Astrocyte (in vitro differentiated cells and primary cell): Measurements from ENCODE around the gene TOM1L2. TPM values are rescaled to one million over a fixed set of nuclear protein-coding genes. Genes with fewer than 3 reads are reported as not detected.

Source experiments
- DNase-seq: peaks from one replicate; pipeline ENCODE4 v3.0.0-alpha.2; 2010; ENCODE audit warnings: low read depth
- FAIRE-seq: peaks from 2 replicates; lab custom pipeline; 2011; peaks lifted over from hg19 to GRCh38; lab: Jason Lieb, UNC
- H2AFZ ChIP-seq: 2 replicates; pipeline ENCODE4 v1.6.0; 2012; ENCODE audit warnings: low read depth, low read length, inconsistent platforms
- H3K27ac ChIP-seq: 2 replicates; pipeline ENCODE4 v1.5.1; 2011; ENCODE audit warnings: low read depth, low read length, inconsistent platforms
- H3K27me3 ChIP-seq: 2 replicates; pipeline ENCODE4 v1.6.0; 2011; ENCODE audit warnings: low read length, inconsistent platforms; ENCODE audit not compliant: insufficient read depth
- H3K36me3 ChIP-seq: 2 replicates; pipeline ENCODE4 v1.5.1; 2011; ENCODE audit warnings: low read length, inconsistent platforms; ENCODE audit not compliant: insufficient read depth
- H3K4me1 ChIP-seq: 2 replicates; pipeline ENCODE4 v1.5.1; 2011; ENCODE audit warnings: low read length, inconsistent platforms; ENCODE audit not compliant: insufficient read depth
- H3K4me2 ChIP-seq: 2 replicates; pipeline ENCODE4 v1.6.0; 2012; ENCODE audit warnings: low read length, inconsistent platforms
- H3K4me3 ChIP-seq: 2 replicates; pipeline ENCODE4 v1.5.1; 2011; ENCODE audit warnings: low read depth, mild to moderate bottlenecking, low read length, inconsistent platforms; ENCODE audit not compliant: insufficient read depth
- H3K79me2 ChIP-seq: 2 replicates; pipeline ENCODE4 v1.6.0; 2012; ENCODE audit warnings: mild to moderate bottlenecking, low read length, inconsistent platforms; ENCODE audit not compliant: insufficient read depth
- H3K9ac ChIP-seq: 2 replicates; pipeline ENCODE4 v1.6.0; 2012; ENCODE audit warnings: mild to moderate bottlenecking, low read length, inconsistent platforms
- H3K9me3 ChIP-seq: 2 replicates; pipeline ENCODE4 v1.5.1; 2012; ENCODE audit warnings: low read depth, mild to moderate bottlenecking, low read length, inconsistent platforms; ENCODE audit not compliant: insufficient read depth
- H4K20me1 ChIP-seq: 2 replicates; pipeline ENCODE4 v1.6.0; 2012; ENCODE audit warnings: low read length, inconsistent platforms; ENCODE audit not compliant: insufficient read depth
- H3K27ac Mint-ChIP-seq: one replicate; pipeline ENCODE4 v1.8.0; 2021; ENCODE audit warnings: mild to moderate bottlenecking, mixed read lengths; ENCODE audit not compliant: unreplicated experiment
- H3K27me3 Mint-ChIP-seq: one replicate; pipeline ENCODE4 v1.8.0; 2021; ENCODE audit warnings: low read depth, mixed read lengths; ENCODE audit not compliant: unreplicated experiment
- H3K36me3 Mint-ChIP-seq: one replicate; pipeline ENCODE4 v1.8.0; 2021; ENCODE audit warnings: low read depth, mixed read lengths; ENCODE audit not compliant: unreplicated experiment
- H3K4me1 Mint-ChIP-seq: one replicate; pipeline ENCODE4 v1.8.0; 2021; ENCODE audit warnings: low read depth, mixed read lengths; ENCODE audit not compliant: unreplicated experiment
- H3K4me3 Mint-ChIP-seq: one replicate; pipeline ENCODE4 v1.8.0; 2021; ENCODE audit warnings: mild to moderate bottlenecking, moderate library complexity, mixed read lengths; ENCODE audit not compliant: unreplicated experiment
- H3K9me3 Mint-ChIP-seq: one replicate; pipeline ENCODE4 v1.8.0; 2021; ENCODE audit warnings: mild to moderate bottlenecking, mixed read lengths; ENCODE audit not compliant: unreplicated experiment
- EZH2 ChIP-seq: IDR thresholded peaks from 2 replicates; pipeline ENCODE4 v1.6.1; 2012; ENCODE audit warnings: mild to moderate bottlenecking, low read length, inconsistent platforms; ENCODE audit not compliant: insufficient read depth
- total RNA-seq: library from RNA; stranded (reverse); gene quantifications from 2 replicates; pipeline ENCODE4 v1.2.1, GENCODE V29; 2021
- TF ChIP-seq, protein P1 (sequence below): IDR thresholded peaks from 2 replicates; pipeline ENCODE4 v1.5.1; 2011; ENCODE audit warnings: low read depth, mild to moderate bottlenecking, inconsistent platforms, low read length, moderate library complexity; ENCODE audit not compliant: insufficient read depth

The TOM1L2 gene
- total RNA-seq, 1 donor from 2014 or later, result 54.4 TPM

DNA sequence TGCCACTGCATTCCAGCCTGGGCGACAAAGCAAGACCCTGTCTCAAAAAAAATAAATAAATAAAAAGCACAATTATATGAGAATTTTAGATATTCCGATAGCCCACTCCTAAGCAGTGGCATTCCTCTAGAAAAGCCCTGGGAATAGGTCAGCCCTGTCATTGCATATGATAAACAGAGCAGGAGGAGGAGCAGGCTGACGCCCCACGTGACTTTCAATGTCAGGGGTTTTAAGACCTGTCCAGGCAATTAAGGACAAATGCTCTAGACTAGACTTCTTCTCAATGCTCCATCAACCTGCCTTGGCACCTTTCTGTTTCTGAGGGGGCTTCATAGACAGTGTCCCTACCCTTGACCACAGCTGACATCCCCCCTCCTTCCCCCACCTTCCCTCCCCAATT lies 7.5 kb downstream of the TOM1L2 start:
- FAIRE-seq, result no peak
- H2AFZ ChIP-seq, result no peak overlapping the region
- no peaks in the 10 kb centered on the region for H3K9me3 Mint-ChIP-seq
- no peak overlapping the region for H3K27ac ChIP-seq
- H3K9me3 ChIP-seq, result no peaks in the 10 kb centered on the region
- H3K27ac Mint-ChIP-seq, result no peak overlapping the region
- TF ChIP-seq, protein P1, sequence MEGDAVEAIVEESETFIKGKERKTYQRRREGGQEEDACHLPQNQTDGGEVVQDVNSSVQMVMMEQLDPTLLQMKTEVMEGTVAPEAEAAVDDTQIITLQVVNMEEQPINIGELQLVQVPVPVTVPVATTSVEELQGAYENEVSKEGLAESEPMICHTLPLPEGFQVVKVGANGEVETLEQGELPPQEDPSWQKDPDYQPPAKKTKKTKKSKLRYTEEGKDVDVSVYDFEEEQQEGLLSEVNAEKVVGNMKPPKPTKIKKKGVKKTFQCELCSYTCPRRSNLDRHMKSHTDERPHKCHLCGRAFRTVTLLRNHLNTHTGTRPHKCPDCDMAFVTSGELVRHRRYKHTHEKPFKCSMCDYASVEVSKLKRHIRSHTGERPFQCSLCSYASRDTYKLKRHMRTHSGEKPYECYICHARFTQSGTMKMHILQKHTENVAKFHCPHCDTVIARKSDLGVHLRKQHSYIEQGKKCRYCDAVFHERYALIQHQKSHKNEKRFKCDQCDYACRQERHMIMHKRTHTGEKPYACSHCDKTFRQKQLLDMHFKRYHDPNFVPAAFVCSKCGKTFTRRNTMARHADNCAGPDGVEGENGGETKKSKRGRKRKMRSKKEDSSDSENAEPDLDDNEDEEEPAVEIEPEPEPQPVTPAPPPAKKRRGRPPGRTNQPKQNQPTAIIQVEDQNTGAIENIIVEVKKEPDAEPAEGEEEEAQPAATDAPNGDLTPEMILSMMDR, result no peak
- no peak for TF ChIP-seq EZH2
- no peak for DNase-seq
- H3K27me3 Mint-ChIP-seq, result no peaks in the 10 kb centered on the region
- H3K4me3 ChIP-seq, result no peak overlapping the region
- H3K79me2 ChIP-seq, result peaks cover 92% of the 10 kb centered on the region
- H4K20me1 ChIP-seq, result peaks cover 44% of the 10 kb centered on the region
- no peak overlapping the region for H3K4me3 Mint-ChIP-seq
- H3K27me3 ChIP-seq, result no peaks in the 10 kb centered on the region
- no peak overlapping the region for H3K9ac ChIP-seq
- H3K36me3 Mint-ChIP-seq, result peaks cover 3% of the 10 kb centered on the region
- H3K4me2 ChIP-seq, result no peak overlapping the region
- H3K4me1 Mint-ChIP-seq, result peaks cover 26% of the 10 kb centered on the region
- H3K4me1 ChIP-seq, result peaks cover 2% of the 10 kb centered on the region
- no peaks in the 10 kb centered on the region for H3K36me3 ChIP-seq

- no peak overlapping the region for H3K4me3 ChIP-seq
- H3K36me3 ChIP-seq, result no peaks in the 10 kb centered on the region
- H3K27me3 ChIP-seq, result no peaks in the 10 kb centered on the region
- no peak for TF ChIP-seq EZH2
- TF ChIP-seq, protein P1, result no peak
- DNase-seq (no peak), FAIRE-seq (no peak)
- no peaks in the 10 kb centered on the region for H3K9me3 Mint-ChIP-seq
- H3K79me2 ChIP-seq, result peaks cover 85% of the 10 kb centered on the region
- H3K4me1 ChIP-seq, result peaks cover 10% of the 10 kb centered on the region
- peaks cover 30% of the 10 kb centered on the region for H3K4me1 Mint-ChIP-seq
- H3K27me3 Mint-ChIP-seq, result no peaks in the 10 kb centered on the region
- H4K20me1 ChIP-seq, result peaks cover 44% of the 10 kb centered on the region
- no peak overlapping the region for H3K27ac ChIP-seq
- peaks cover 3% of the 10 kb centered on the region for H3K36me3 Mint-ChIP-seq
- no peak overlapping the region for H3K9ac ChIP-seq
- H3K27ac Mint-ChIP-seq, result no peak overlapping the region
- H3K4me2 ChIP-seq, result no peak overlapping the region
- H3K4me3 Mint-ChIP-seq, result no peak overlapping the region
- no peaks in the 10 kb centered on the region for H3K9me3 ChIP-seq
- no peak overlapping the region for H2AFZ ChIP-seq
Measured at GRCh38 chr17:17963694-17964436, 8.3 kb downstream of the TOM1L2 start.

- H3K9me3 Mint-ChIP-seq, result no peaks in the 10 kb centered on the region
- DNase-seq (no peak), FAIRE-seq (no peak)
- no peak for TF ChIP-seq EZH2
- TF ChIP-seq, protein P1, result no peak
- H3K27ac Mint-ChIP-seq, result no peak overlapping the region
- H2AFZ ChIP-seq, result no peak overlapping the region
- no peaks in the 10 kb centered on the region for H3K9me3 ChIP-seq
- peaks cover 40% of the 10 kb centered on the region for H4K20me1 ChIP-seq
- peaks cover 80% of the 10 kb centered on the region for H3K79me2 ChIP-seq
- no peak overlapping the region for H3K9ac ChIP-seq
- no peaks in the 10 kb centered on the region for H3K36me3 ChIP-seq
- H3K4me2 ChIP-seq, result no peak overlapping the region
- H3K4me3 ChIP-seq, result no peak overlapping the region
- peaks cover 18% of the 10 kb centered on the region for H3K4me1 ChIP-seq
- no peaks in the 10 kb centered on the region for H3K27me3 Mint-ChIP-seq
- H3K27ac ChIP-seq, result no peak overlapping the region
- peaks cover 3% of the 10 kb centered on the region for H3K36me3 Mint-ChIP-seq
- no peaks in the 10 kb centered on the region for H3K27me3 ChIP-seq
- H3K4me3 Mint-ChIP-seq, result no peak overlapping the region
- peaks cover 38% of the 10 kb centered on the region for H3K4me1 Mint-ChIP-seq
Measured at GRCh38 chr17:17963066-17963465, 9.1 kb downstream of the TOM1L2 start.
